ENCODE results near the gene BICRA.

The BICRA gene

GRCh38 chr19:47752440-47753211 lies 143.7 kb downstream of the BICRA start:
- H3K4me3 ChIP-seq (replicated peaks; ENCODE audit: insufficient read depth, low read length) = no peak overlapping the region
- no peak for DNase-seq (ENCODE audit: low read depth in 1 of 2, low spot score in 1 of 2)
- TF ChIP-seq CTCF (IDR thresholded peaks at IDR 0.05; ENCODE audit: insufficient read depth, low read length) (no peak), REST (IDR thresholded peaks at IDR 0.05; ENCODE audit: insufficient replicate concordance, low read depth) (no peak), POLR2AphosphoS5 (IDR thresholded peaks at IDR 0.05; ENCODE audit: low read depth) (no peak)

More at GRCh38 chr19:47752440-47753211, 143.7 kb downstream of the BICRA start:
- Histone ChIP-seq H3K27me3 (ENCODE audit: insufficient read depth, poor library complexity, severe bottlenecking) (no peaks in the 10 kb centered on the region), H3K27ac (replicated peaks) (no peak overlapping the region)

Measured in HL-60 (cell line).